ENCODE results near the gene B3GNT5.
A peak's percentile ranks its signal among the peaks of the same experiment; 100 is the strongest.

B3GNT5 gene

DNA sequence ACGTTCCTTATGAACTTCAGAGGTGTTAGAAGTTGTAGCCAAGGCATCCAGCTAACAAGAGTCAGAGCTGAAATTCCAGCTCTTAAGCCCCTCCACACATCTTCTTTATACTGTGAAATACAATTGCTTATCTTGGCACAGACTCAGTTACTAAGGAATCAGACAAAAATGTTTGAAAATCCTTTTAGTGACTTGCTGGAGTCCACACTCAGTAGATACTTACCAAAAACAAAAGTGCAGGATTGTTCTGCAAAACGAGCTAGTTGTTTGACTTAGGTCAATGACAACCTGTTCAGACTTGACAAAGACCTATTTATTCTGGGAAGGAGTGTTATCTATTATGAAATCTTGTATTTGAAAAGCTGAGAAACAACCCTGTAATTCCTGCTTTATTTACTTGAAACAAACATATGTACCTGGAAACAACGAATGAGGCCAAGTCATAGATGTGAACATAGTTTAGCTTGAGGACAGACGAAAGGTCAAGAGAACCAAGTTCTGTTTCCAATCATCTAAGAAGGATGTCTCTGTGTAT is 38.5 kb downstream of the B3GNT5 start:
- no peak for DNase-seq (ENCODE audit: low read depth in 2 of 2)

DNA sequence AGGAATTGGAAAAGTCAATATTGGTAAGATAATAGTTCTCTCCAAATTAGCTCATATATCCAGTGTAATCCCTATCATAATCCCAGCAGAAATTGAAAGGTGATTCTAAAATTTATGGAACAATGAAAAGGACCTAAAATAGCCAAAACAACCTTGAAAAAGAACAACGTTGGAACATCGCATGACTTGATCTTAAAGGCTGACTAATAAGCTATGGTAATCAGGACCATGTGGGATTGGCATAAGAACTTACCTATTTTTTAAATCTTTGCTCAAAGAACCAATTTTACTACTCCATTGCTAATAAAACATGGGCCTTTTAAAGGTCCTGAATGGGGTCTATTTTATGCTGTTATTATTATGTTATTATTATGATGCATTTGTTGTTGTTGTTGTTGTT is 40.9 kb downstream of the B3GNT5 start:
- DNase-seq (ENCODE audit: low read depth in 2 of 2): no peak

DNA sequence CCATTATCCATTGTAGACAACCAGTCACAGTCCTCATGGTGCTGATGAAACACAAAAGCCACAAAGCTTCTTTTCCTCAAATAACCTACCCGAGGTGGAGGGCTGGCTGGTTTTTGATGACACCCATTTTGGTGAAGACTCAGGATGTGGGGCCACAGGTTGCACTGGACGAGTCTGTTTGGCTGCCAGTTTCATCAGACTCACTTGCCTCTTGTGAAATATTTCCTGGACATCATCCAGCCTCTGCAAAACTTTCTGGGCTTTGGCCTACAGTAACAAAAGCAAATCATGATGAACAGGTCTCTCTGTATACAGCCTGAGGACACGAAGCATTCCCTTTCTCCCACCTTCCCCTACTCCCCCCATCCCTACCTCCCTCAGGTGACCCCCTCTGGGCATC is 42.2 kb downstream of the B3GNT5 start:
- DNase-seq (ENCODE audit: low read depth in 2 of 2): no peak

DNA sequence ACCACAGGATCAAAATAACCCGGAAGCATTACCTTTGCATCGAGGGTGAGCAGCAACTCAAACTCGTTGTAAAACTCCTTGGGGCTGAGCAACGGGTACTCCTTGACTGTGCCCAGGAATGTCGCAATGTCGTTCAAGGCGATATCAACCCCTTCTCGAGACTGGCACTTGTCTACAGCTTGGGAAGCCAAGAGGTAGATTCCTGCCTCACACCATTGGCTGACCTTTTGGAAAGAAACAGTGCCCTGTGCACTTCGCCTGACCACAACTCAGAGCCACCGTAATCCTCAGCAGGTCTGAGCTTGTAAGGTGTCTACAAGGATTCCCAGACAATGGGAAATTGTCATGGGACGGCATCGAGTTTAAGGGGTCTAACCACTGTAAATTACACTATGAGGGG is 43.9 kb downstream of the B3GNT5 start:
- no peak for DNase-seq (ENCODE audit: low read depth in 2 of 2)

DNA sequence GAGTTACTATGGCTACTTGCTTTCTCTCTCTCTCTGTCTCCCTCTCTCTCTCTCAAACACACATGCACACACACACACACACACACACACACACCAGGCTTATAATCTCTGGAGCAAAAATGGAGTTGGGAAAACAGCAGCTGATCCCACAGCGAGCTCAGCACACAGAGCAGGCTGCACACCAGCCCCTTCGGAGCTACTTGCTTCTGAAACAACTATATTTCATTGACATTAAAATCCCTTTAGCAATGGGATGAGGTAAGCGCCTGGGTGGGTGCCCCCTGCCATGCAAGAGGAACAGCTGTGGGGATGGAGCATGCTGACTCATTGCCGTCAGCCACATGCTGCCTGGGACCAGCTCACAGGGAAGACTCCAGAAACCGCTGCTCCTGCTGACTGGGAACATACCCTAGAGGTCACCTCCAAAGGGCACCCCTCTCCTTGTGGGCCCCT is 45.7 kb downstream of the B3GNT5 start:
- no peak for DNase-seq (ENCODE audit: low read depth in 2 of 2)

DNA sequence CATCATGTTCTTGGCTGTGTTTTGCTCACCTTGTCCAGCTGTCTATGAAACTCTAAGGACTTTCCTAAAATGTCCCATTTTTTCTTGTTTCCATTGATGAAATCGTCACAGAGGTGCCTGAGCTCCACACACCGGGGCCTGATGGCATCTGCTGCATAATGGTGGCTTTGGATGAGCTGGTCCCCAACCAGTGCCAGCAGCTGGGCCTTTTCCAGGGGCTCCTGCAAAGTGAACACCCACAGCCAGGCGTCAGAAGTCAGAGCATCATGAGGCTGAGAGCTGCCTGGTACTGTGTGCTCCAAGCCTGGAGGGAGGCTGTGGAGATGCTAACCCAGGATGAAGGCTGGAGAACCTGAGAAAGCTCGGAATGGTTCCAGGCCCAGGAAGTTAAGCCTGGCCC is 46.9 kb downstream of the B3GNT5 start:
- DNase-seq (ENCODE audit: low read depth in 2 of 2): no peak

DNA sequence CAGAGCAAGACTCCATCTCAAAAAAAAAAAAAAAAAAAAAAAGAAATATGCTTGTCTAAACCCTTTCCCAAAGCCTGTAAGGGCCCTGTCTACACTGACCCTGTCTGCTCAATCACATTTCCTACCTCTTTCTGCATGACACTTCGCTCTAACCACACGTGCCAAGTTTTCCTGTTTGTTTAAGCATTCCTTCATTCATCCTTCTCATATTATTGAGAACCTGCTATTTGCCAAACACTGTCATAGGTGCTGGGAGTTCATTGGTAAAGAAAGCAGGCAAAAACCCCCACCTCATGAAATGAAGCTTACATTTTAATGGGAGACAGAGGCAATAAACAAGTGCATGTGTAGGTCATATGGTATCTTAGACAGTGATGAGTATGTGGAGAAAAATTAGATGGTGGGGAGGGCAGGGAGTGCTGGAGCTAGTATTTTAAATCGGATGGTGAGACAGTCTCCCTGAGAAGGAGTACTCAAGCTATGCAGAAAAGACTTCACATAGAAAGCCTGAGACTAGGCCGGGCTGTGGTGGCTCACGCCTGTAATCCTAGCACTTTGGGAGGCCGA is 48.0 kb downstream of the B3GNT5 start:
- DNase-seq (ENCODE audit: low read depth in 2 of 2): no peak

DNA sequence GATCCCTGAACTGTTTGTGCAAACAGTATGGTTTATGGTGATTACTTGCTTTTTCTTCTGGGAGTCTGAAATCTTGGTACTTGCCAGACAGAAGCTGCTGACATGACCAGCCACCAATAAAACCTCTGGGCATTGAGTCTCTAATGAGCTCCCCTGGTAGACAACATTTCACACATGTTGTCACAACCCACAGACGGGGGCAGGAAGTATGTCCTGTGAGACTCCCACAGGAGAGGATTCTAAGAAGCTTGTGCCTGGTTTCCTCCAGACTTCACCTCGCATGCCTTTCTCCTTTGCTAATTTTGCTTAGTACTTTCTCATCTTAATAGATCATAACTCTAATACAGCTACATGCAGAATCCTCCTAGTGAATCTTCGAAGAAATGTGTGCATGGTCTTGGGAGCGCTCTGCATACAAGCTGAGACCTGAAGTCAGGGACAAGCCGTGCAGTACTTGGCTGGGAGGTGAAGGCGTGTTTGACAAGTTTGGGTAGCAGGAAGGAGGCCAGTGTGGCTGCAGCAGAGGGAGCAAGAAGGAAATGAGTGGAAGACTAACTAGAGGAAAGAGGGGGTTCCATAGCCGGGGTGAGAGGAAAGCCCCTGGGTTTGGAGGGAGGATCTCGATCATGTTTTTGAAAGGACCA is 49.0 kb downstream of the B3GNT5 start:
- no peak for DNase-seq (ENCODE audit: low read depth in 2 of 2)

DNA sequence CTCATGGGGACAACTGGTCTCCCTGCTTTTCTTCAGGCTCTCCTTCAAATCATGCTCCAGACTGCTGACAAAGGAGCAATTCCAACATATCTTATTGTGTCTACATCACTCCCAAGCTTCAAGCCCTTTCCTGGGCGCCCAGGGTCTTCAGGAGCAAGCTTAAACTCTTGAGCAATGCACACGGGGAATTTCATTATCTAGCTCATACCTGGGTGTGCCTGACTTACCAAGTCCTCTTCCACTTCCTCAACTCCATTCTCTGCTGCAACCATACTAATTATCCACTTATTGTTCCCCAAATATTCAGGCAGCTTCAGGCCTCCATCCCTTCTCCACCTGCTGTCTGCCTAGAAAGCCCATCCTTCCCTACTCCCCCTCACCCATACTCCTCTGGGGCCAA is 50.6 kb downstream of the B3GNT5 start:
- no peak for DNase-seq (ENCODE audit: low read depth in 2 of 2)

DNA sequence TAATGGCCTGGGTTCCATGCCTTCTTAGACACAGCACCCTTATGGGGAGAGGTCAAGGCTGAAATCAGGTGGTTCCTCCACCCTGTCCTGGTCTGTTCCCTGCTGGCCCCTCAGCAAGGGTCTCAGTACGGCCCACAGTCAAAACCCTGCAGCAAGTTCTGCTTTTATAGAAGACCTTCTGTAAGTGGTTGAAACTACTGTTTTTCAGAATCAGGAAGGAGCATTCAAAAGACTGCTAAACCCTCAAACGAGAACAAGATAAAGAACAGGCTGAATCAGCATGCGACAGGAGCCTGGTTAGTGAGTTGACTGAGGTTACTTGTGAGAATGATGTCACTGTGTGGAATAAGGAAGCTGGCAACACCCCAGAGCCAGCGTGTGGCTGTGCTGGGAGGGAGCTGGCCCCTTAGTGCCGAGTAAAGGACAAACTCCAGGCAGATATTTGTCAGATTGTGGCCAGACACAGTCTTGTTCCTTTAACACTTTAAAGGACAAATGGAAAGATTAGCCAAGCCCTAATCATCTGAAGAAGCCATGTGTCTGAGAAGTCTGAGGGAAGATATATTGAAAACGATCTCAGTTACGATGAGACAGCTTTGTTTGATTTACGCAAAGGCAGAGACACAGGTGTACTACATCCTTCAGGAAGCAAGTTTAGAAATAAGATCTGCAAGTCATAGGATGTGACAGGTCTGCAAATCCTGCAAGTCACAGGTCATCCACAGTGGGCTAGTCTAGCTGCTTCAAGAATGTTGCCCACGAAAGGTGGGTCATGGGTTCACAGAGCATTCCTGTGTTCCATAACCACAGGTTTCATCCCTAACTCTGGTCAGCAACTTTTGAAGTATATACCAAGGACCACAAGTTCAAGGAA is 54.0 kb downstream of the B3GNT5 start:
- peak in 1 of 2 donors; percentile 10 for DNase-seq (ENCODE audit: low read depth in 2 of 2)

DNA sequence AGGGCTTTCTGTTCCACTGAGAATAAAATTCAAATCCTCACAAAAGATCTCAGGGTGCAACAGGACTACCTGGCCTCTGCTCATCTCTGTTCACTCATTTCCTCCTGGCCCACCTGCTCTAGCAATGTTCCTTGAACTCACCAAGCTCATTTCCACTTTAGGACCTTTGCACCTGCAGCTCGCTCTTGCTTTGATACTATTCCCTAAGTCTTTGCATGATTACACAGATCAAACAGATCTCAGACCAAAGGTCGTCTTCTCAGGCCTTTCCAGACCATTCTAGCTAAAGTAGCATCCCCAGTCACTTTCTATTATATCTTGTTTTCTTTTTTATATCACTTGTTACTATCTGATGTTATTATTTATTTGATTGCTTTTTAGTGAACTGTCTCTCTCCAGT is 54.7 kb downstream of the B3GNT5 start:
- DNase-seq (ENCODE audit: low read depth in 2 of 2): no peak

DNA sequence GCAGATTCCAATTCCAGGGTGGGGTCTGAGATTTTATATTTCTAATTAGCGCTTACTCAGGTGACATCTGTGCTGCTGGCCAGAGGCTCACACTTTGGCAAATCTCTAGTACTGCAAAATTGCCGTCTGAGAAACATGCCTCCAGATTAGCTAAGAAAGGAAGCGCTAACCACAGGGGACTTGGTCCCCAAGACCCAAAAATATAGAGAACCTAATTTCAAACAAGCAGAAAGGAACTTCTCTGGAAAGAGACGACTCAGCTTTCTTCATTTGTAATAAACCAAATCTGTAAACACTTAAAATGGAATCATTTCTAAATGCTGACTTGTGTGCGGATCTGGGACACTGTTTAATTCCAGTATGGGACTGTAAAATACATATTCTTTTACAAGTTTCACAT is 55.7 kb downstream of the B3GNT5 start:
- no peak for DNase-seq (ENCODE audit: low read depth in 2 of 2)

DNA sequence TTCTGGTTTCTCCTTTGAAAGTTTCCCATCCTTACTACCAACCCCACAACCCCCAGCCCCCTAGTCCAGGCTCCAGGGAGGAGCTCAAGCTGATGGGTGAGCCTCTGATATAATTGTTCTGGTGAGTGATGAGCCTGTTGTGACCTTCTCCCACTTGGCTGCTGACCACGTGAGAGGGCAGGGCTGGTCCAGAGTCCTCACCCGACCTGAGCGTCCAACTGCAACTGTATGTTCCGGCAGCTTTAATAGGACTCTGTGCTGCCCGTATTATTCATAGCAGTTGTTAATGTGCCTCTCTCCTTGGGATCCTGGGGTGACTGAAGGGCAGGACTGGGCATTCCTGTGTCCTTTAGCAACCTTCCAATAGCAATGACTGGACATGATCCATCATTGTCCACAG is 56.2 kb downstream of the B3GNT5 start:
- no peak for DNase-seq (ENCODE audit: low read depth in 2 of 2)

DNA sequence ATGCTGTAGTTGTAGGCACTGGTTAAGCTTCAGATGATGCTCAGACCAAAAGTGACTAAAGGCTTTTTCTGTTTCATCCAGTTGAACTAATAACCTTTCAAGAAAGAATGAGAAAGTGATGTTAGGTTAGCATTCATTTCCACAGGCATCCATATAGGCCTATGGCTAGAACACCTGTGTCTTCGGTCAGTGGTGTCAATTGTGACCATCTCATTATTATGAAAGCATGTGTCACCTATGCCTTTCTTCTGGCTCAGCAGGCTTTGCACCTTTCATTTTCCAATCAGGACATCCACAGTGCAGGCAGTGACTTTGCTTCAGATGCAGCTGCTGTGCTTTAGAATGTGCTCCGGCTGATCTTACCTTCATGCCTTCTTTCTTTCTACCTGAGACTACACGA is 57.9 kb downstream of the B3GNT5 start:
- no peak for DNase-seq (ENCODE audit: low read depth in 2 of 2)

DNA sequence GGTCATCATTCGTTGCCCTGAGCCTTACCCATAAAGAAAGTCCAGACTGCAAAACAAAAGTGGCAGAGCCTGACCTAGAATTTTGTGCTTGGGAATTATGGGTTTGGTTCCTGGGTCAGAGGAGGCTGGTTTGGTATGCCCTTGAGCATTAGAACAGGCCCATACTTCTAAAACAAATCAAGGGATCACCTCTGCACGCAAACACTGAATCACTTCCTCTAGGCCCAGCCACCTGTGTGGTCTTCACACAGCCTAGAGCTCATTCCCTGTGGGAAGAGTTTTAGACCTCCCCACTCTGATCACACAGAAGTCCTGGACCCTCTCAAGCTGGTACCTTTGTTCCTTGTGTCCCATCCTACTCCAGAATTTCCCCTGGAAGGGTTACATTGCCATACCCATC is 59.4 kb downstream of the B3GNT5 start:
- DNase-seq (ENCODE audit: low read depth in 2 of 2): no peak

DNA sequence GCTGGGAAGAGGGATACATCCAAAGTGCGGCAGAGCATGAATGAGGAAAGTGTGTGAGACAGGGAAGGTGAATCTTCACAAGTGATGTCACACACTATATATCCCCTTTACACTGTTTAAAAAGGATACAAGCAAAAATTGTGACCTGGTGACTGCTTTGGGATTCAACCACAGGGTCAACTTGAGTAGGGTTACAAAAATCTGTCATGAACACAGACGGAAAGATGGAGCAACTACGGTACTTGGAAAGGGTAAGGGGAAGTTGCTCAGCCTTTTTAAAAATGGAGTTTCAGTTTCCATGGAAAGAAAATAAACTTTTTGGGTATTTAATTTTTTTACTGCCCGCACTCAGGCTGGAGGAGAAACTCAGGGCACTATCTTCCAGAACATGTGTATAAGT is 60.3 kb downstream of the B3GNT5 start:
- no peak for DNase-seq (ENCODE audit: low read depth in 2 of 2)

DNA sequence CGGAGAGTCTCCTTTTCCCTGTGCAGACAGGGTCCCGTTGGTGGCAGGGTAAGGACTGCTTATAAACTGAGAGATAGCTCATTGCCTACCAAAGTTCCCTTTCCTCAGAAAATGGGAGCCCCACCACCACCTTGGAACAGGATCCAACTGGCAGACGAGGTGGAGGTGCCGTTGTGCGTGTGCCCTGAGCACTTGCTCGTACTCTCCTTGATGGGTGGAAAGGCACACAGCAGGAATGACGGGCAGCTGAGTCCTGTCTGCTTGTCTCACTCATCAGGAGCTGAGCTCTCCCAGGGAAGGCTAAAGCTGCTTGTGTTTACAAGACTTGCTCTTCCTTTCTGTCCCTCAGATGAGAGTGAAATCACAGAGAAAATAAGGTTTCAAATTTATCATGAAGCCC is 60.7 kb downstream of the B3GNT5 start:
- DNase-seq (ENCODE audit: low read depth in 2 of 2): no peak

DNA sequence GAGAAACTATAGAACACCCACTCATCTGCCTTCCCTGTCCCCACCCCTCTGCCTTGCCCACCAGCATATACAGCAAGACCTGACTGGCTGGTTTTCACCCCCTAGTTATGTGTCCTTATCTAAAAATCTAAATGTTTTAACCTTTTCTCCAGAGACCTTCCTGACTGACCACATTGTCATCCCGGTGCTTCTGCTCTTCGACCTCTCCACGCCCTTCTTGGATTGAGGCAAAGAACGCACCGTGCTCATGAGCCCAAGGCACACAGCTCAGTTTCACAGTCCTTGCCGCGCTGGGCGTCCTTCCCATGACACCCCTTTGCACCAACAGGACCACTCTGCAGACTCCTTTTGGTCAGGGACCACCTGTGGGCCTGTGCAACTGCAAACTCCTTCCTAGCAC is 62.7 kb downstream of the B3GNT5 start:
- DNase-seq (ENCODE audit: low read depth in 2 of 2): no peak

DNA sequence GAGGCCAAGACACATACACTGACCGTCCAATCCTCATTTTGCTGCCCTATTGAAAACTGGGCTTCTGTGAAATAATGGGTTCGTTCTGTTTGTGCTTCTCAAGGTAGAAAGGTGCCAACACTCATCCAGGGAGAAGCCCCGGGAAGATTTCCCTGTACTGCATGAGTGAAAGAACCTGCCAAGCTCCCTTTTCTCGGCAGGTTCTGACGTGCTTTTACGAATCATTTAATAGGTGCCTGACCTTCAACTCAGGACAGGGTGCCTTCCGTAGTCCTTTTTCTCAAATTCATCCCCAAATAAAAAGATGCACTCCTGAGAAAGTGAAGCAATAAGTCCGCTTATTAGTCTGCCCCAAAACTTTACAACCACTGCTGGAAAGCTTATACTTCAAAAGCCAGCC is 64.2 kb downstream of the B3GNT5 start:
- no peak for DNase-seq (ENCODE audit: low read depth in 2 of 2)

DNA sequence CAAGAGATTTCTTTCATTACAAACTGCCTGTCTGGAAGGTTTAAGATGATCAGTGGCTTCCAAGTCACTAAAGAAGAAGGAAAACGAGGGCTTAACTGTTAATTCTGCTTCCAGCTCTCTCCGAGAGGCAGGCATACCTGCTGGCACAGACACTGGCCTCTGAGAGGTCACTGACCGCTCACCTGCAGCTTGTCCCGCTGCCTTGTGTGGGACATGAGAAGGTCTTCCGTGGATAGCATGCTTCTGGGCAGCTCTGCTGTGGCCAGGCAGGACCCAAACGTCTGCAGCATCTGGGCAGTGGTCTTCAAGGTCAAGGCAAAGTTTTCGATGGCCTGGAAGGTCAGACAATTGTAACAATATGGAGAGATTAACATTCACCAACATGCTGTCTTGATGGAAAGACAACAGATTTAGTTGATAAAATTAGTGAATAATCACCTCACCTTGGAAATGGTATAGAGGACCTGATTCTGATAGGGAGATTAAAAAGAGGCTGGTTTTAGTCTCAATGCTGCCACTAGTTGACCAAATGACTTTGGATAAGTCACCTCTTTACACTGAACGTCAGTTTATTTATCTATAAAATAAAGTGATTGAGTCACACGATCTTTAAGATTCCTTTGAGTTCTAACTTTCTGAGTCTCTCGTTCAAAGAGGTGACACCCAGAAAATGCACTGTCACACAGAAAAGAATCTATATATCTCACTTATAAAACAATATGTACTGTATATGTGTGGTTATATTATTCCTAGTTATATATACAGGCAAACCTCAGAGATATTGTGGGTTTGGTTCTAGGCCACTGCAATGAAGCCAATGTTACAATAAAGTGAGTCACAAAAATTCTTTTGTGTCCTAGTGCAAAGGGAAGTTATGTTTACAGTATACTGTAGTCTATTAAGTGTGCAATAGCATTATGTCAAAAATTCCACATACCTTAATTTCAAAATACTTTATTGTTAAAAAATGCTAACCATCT is 65.1 kb downstream of the B3GNT5 start:
- DNase-seq (ENCODE audit: low read depth in 2 of 2): no peak

DNA sequence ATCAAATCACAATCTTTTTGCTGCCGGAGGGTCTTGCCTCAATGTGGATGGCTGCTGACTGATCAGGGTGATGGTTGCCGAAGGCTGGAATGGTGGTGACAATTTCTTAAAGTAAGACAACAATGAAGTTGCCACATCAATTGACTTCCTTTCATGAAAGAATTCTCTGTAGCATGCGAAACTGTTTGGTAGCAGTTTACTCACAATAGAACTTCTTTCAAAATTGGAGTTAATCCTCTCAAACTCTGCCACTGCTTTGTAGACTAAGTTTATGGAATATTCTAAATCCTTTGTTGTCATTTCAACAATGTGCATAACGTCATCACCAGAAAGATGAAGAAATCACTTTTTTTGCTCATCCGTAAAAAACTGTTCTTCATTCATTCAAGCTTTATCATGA is 65.8 kb downstream of the B3GNT5 start:
- DNase-seq (ENCODE audit: low read depth in 2 of 2): no peak

DNA sequence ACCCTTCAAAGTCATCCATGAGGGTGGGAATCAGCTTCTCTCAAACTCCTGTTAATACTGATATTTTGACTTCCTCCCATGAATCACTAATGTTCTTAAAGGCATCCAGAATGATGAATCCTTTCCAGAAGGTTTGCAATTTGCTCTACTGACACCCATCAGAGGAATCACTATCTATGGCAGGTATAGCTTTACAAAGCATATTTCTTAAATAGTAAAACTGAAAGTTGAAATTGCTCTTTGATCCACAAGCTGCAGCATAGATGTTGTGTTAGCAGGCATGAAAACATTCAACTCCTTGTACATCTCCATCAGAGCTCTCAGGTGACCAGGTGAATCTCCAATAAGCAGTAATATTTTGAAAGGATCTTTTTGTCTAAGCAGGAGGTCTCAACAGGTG is 66.3 kb downstream of the B3GNT5 start:
- no peak for DNase-seq (ENCODE audit: low read depth in 2 of 2)
